Mucosa of descending colon (tissue), 3 donors: ENCODE data around the gene TUBA4A. TPM values are rescaled to one million over a fixed set of nuclear protein-coding genes. Genes with fewer than 3 reads are reported as not detected.
"Not testable (repeated sequence)": the region's sequence is repeated elsewhere in the genome, so short reads cannot be mapped to it uniquely, and the experiment has no call there.

Source experiments
- ATAC-seq: fragments of 200-7000 bp; cut with Tn5 transposase; one replicate; pipeline ENCODE4 v1.9.1; 2020; ENCODE audit warnings: mild to moderate bottlenecking, moderate library complexity
- DNase-seq, 3 donors: peaks; one replicate each; pipeline ENCODE4 v3.0.0-alpha.2; 2020
- H3K36me3 ChIP-seq: fragments of 200-600 bp; one replicate; pipeline ENCODE4 v1.8.0; 2021; ENCODE audit warnings: low read depth, mild to moderate bottlenecking
- H3K4me1 ChIP-seq: fragments of 200-600 bp; one replicate; pipeline ENCODE4 v1.8.0; 2021; ENCODE audit warnings: low read depth, mild to moderate bottlenecking
- H3K4me3 ChIP-seq: fragments of 200-600 bp; one replicate; pipeline ENCODE4 v1.8.0; 2021; ENCODE audit warnings: mild to moderate bottlenecking
- H3K9me3 ChIP-seq: fragments of 200-600 bp; one replicate; pipeline ENCODE4 v1.8.0; 2021; ENCODE audit warnings: mild to moderate bottlenecking
- intact Hi-C, 2 donors: fragments of 100-400 bp; cut with DNase I in 1 of 2; cut with micrococcal nuclease in 1 of 2; formaldehyde crosslinking; loops; one replicate each; pipeline versions ENCODE4 v1.11.0 to v1.11.1; 2022; cut with DNase I, micrococcal nuclease
- total RNA-seq, 3 donors: library from RNA; stranded (reverse); fragmentation: NEBNext Ultra II Directional in 2 of 3; extraction: Animal tissue kit (Norgen Biotek cat#: 25700) in 2 of 3; gene quantifications; one replicate each; pipeline versions ENCODE4 v1.2.1 to v1.2.4, GENCODE V29; 2021 to 2023
- TF ChIP-seq, protein P1 (sequence below): fragments of 200-600 bp; IDR thresholded peaks from one replicate; pipeline ENCODE4 v1.8.0; 2022; ENCODE audit warnings: antibody characterized with exemption, mild to moderate bottlenecking
- donor health status: DM: no; HTN: no; CAD: no; lungs with moderate emphysema.
- donor health status: DM: no; HTN: no; CAD: no.
- donor health status: DM: no; HTN: yes; CAD: no.

TUBA4A gene
- total RNA-seq, 3 donors from 2014 or later = 69.7 to 75.3 (median 75.0) TPM

DNA sequence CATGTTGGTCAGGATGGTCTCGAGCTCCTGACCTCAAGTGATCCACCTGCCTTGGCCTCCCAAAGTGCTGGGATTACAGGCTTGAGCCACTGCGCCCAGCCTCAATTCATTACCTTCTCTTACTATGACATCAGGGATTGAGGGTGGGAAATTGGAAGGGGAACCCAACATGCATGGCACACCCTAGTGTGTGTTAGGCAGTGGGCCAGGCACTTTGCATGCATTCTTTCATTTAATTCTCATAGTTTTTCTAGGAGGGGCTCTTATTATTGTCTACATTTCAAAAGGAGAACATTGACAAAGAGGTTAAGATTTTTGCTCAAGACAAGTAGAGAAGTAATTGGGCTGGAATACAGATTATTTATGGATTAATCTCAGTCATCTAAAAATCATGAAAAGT, 14.6 kb upstream of the TUBA4A start:
- H3K4me3 ChIP-seq = no peak overlapping the region
- H3K9me3 ChIP-seq = no peaks in the 10 kb centered on the region
- TF ChIP-seq, protein P1, sequence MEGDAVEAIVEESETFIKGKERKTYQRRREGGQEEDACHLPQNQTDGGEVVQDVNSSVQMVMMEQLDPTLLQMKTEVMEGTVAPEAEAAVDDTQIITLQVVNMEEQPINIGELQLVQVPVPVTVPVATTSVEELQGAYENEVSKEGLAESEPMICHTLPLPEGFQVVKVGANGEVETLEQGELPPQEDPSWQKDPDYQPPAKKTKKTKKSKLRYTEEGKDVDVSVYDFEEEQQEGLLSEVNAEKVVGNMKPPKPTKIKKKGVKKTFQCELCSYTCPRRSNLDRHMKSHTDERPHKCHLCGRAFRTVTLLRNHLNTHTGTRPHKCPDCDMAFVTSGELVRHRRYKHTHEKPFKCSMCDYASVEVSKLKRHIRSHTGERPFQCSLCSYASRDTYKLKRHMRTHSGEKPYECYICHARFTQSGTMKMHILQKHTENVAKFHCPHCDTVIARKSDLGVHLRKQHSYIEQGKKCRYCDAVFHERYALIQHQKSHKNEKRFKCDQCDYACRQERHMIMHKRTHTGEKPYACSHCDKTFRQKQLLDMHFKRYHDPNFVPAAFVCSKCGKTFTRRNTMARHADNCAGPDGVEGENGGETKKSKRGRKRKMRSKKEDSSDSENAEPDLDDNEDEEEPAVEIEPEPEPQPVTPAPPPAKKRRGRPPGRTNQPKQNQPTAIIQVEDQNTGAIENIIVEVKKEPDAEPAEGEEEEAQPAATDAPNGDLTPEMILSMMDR = no peak
- ATAC-seq (no peak), DNase-seq (no peak)
- intact Hi-C loops = no loop called here
- no peaks in the 10 kb centered on the region for H3K36me3 ChIP-seq
- H3K4me1 ChIP-seq = no peaks in the 10 kb centered on the region

DNA sequence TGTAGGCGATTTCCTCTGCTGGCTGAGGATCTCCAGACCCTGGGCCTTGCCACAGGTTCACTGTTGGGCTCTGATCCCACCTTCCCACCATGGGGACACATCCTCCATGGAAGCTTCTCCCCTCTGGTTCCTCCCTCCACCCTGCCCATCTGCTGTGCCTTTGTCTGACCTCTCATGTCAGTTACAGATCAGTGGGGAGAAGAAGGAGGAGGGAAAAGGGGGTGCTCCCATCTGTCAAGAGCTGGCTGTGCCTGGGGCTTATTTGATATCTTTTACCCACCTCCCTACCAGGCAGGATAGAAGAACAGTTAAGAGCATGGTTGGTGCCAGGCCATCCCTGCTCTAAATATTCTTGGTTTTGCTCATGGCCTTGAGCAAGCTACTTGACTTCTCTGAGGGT, 13.2 kb upstream of the TUBA4A start:
- Histone ChIP-seq H3K9me3 (no peaks in the 10 kb centered on the region), H3K4me3 (no peak overlapping the region), H3K4me1 (no peaks in the 10 kb centered on the region), H3K36me3 (no peaks in the 10 kb centered on the region)
- intact Hi-C loops = no loop called here
- ATAC-seq (no peak), DNase-seq (no peak)
- TF ChIP-seq, protein P1 = no peak

DNA sequence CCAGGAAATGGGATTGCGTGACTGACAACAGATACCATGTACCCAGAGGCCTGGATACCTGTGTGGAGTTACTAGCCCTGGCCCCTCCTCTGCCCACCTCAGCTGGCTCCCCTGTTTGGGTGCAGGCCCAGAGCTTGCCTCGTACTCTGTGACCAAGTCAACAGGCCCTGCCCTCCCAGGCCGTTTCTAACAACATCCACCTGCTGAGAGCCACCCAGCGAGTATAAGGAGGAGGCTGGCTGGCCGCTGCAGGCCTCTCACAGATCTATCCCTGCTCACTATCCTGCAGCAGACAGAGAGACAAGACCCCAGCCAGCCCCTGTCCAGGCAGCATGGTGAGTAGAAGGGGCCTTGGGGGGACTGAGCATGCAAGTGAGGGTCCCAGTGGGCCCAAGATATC, 12.5 kb upstream of the TUBA4A start:
- TF ChIP-seq, protein P1 = no peak
- no peak overlapping the region for H3K4me3 ChIP-seq
- no peaks in the 10 kb centered on the region for H3K9me3 ChIP-seq
- H3K36me3 ChIP-seq = no peaks in the 10 kb centered on the region
- DNase-seq (no peak), ATAC-seq (no peak)
- H3K4me1 ChIP-seq = no peaks in the 10 kb centered on the region
- intact Hi-C loops = no loop called here

DNA sequence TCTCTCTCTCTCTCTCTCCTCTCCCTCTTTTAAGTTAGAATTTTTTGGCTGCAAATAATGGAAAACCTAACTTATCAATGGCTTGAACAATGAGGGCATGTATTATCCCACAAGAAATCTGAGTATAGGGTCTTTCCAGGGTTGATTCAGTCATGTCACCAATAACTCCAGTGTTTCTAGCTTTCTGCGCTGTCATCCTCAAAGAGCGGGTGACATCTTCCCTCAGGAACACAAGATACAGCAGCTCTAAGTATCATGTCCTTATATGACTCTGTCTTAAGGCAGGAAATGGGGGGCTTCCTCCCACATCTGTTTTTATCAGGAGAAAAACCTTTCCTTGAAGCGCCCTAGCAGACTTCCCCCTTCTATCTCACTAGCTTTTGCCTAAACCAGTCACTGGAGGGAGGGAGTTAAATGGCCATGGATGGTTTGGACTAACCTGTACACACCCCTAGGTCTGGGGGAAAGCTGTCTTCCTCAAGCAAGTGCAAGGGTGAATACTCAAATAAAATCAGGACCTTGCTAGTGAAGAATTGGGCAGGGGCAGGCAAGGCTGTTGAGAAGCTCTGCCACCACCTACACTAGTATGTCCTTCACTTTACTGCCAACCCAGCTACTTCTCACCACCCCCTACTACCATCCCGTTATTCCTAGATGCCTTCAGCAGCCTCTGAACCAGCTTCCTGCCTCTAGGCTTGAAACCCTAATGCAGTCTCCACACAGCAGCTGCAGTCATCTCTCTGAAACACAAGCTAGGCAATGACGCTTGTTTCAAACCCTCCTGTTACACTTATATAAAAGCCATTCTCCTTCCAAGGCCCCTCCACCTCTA, 7.5 kb upstream of the TUBA4A start:
- TF ChIP-seq, protein P1 = no peak
- no peaks in the 10 kb centered on the region for H3K36me3 ChIP-seq
- intact Hi-C loops = no loop called here
- DNase-seq (no peak), ATAC-seq (no peak)
- no peaks in the 10 kb centered on the region for H3K9me3 ChIP-seq
- no peaks in the 10 kb centered on the region for H3K4me1 ChIP-seq
- no peak overlapping the region for H3K4me3 ChIP-seq

DNA sequence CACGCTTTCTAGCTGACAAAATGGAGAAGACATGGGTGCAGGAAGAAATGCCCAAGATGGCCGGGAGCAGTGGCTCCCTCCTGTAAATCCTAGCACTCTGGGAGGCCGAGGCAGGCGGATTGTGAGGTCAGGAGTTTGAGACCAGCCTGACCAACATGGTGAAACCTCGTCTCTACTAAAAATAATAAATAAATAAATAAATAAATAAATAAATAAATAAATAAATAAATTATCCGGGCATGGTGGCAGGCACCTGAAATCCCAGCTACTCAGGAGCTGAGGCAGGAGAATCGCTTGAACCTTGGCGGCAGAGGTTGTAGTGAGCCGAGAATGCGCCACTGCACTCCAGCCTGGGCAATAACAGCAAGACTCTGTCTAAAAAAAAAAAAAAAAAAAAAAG, 5.2 kb upstream of the TUBA4A start:
- intact Hi-C loops, DNase-seq, H3K9me3 ChIP-seq, ATAC-seq, H3K4me3 ChIP-seq, H3K4me1 ChIP-seq, H3K36me3 ChIP-seq: not testable (repeated sequence)

DNA sequence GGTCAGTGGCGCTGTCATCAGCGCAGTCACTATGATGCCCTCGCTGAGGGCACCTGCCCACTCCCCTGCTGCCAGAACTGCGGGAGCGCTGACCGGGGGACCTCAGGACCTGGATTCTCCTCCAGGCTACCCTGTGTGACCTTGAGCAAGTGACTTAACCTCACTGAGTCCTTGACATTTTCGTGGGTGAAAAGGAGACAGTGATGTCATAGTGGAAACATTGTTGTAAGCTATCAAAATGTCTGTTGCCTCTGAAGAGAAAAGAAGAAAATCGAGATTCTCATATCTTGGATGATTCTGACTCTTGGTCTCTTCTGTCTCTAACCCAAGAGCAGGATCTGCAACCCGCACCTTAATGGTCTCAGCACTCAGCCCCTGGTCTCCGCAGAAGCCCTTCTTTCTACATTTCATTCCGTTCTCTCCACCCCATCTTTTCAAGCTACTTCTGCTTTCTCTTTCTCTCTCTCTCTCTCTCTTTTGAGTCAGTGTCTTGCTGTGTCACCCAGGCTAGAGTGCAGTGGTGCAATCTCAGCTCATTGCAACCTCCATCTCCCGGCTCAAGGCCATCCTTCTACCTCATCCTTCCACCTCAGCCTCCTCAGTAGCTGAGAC, 978 bp upstream of the TUBA4A start:
- ATAC-seq (peak; percentile 2), DNase-seq (no peak)
- Histone ChIP-seq H3K4me1 (peaks cover 30% of the 10 kb centered on the region), H3K4me3 (peak overlapping the region; percentile 44), H3K9me3 (no peaks in the 10 kb centered on the region), H3K36me3 (no peaks in the 10 kb centered on the region)
- intact Hi-C loops = no loop called here
- TF ChIP-seq, protein P1 = no peak
